HG03103 (cell line): ENCODE data around the gene RAD9B.

Experiments used
- ATAC-seq: cut with Tn5 transposase; IDR thresholded peaks from one replicate; pipeline ENCODE4 v1.9.1; 2021; ENCODE audit warnings: low read depth; ENCODE audit not compliant: unreplicated experiment

RAD9B gene

GRCh38 chr12:110550981-110551380 is 48.9 kb downstream of the RAD9B start:
- no peak for ATAC-seq
